NCI-H146 treated with DMSO at 0.1 percent for 48 hours (cell line): ENCODE results near the gene GOLGA6L10.
A peak's percentile ranks its signal among the peaks of the same experiment; 100 is the strongest.
"Not testable (repeated sequence)": the region's sequence is repeated elsewhere in the genome, so short reads cannot be mapped to it uniquely, and the experiment has no call there.

Experiments used
- DNase-seq: peaks from one replicate; lab custom pipeline; 2025; ENCODE audit not compliant: unreplicated experiment; lab: John Stamatoyannopoulos, UW

The GOLGA6L10 gene

GRCh38 chr15:82301296-82302016 lies 47.8 kb downstream of the GOLGA6L10 start:
- DNase-seq = no peak

- no peak for DNase-seq
These were observed 48.4 kb downstream of the GOLGA6L10 start for GRCh38 chr15:82300883-82301282.

GRCh38 chr15:82300326-82300725 lies 48.9 kb downstream of the GOLGA6L10 start:
- DNase-seq = not testable (repeated sequence)

- not testable (repeated sequence) for DNase-seq
These were observed 49.8 kb downstream of the GOLGA6L10 start for GRCh38 chr15:82299511-82299914.

GRCh38 chr15:82298520-82298919 lies 50.8 kb downstream of the GOLGA6L10 start:
- no peak for DNase-seq

GRCh38 chr15:82298032-82298431 lies 51.2 kb downstream of the GOLGA6L10 start:
- no peak for DNase-seq

- DNase-seq = no peak
These were observed 51.7 kb downstream of the GOLGA6L10 start for GRCh38 chr15:82297546-82297945.

- DNase-seq = peak; percentile 10
These were observed 55.1 kb downstream of the GOLGA6L10 start for GRCh38 chr15:82294061-82294690.

GRCh38 chr15:82292271-82292670 lies 57.0 kb downstream of the GOLGA6L10 start:
- no peak for DNase-seq
